Measurements from ENCODE around the gene AHNAK. TPM values are rescaled to one million over a fixed set of nuclear protein-coding genes. Genes with fewer than 3 reads are reported as not detected.
A peak's percentile ranks its signal among the peaks of the same experiment; 100 is the strongest.

The AHNAK gene
- total RNA-seq, 3 donors from 2014 or later (not counting 1 experiment from before 2014, with no cell fraction given) = 623 to 740 (median 677) TPM

DNA sequence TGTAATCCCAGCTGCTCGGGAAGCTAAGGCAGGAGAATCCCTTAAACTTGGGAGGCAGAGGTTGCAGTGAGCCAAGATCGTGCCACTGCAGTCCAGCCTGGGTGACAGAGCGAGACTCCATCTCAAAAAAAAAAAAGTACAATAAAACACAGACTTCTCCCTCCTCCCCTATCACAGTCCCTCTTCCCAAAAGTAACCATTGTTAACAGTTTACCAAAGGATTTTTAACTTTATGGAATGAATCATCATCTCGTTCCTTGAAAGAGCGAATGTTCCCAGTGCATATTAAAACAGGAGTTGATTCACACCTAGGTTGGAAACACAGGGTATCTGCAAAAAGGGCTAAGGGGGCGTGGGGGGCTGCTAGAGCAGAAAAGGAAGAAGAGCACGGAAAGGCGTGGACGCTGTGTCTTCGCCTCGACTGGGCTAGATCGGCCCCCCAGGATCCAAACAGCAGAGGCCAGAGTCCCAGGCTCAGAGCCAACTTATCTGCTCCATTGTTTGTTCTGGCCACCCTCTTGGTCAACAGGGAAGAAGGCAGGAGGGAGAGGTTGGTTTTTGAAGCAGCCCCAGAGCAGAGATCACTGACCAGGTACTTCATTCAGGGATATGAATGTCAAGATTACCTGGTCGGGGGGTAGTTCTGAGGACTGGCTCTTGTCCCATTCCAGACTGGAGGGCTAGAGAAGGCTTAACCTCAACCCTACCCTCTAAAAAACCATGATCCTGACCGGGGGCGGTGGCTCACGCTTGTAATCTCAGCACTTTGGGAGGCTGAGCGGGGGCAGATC, 2.1 kb upstream of the AHNAK start:
- H3K4me3 Mint-ChIP-seq = peak overlapping the region; percentile 17
- Histone ChIP-seq H3K9me3 (ENCODE audit: control insufficient read depth, insufficient read depth, low read length) (no peaks in the 10 kb centered on the region), H3K4me3 (ENCODE audit: low read length) (no peak overlapping the region), H3K36me3 (ENCODE audit: control insufficient read depth, insufficient read depth, low read length) (no peaks in the 10 kb centered on the region), H3K4me1 (ENCODE audit: control insufficient read depth, insufficient read depth, low read length) (peaks cover 60% of the 10 kb centered on the region), H3K27me3 (ENCODE audit: control insufficient read depth, insufficient read depth, low read length) (no peaks in the 10 kb centered on the region), H3K27ac (ENCODE audit: low read length) (no peak overlapping the region)
- no peaks in the 10 kb centered on the region for H3K9me3 Mint-ChIP-seq
- DNase-seq (no peak), ATAC-seq (no peak)
- TF ChIP-seq, protein P1, sequence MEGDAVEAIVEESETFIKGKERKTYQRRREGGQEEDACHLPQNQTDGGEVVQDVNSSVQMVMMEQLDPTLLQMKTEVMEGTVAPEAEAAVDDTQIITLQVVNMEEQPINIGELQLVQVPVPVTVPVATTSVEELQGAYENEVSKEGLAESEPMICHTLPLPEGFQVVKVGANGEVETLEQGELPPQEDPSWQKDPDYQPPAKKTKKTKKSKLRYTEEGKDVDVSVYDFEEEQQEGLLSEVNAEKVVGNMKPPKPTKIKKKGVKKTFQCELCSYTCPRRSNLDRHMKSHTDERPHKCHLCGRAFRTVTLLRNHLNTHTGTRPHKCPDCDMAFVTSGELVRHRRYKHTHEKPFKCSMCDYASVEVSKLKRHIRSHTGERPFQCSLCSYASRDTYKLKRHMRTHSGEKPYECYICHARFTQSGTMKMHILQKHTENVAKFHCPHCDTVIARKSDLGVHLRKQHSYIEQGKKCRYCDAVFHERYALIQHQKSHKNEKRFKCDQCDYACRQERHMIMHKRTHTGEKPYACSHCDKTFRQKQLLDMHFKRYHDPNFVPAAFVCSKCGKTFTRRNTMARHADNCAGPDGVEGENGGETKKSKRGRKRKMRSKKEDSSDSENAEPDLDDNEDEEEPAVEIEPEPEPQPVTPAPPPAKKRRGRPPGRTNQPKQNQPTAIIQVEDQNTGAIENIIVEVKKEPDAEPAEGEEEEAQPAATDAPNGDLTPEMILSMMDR (IDR thresholded peaks at IDR 0.05) = no peak
- intact Hi-C loops (cut with micrococcal nuclease) = no loop called here
- H3K27ac Mint-ChIP-seq = peak overlapping the region in 1 of 2 donors; percentile 94
- H3K36me3 Mint-ChIP-seq = no peaks in the 10 kb centered on the region
- peaks cover 61 to 64% of the 10 kb centered on the region in 2 donors for H3K4me1 Mint-ChIP-seq
- WGBS (ENCODE audit: insufficient coverage) = 94% methylated on average over 17 of the region's 17 CpGs
- H3K27me3 Mint-ChIP-seq (ENCODE audit: low read depth in 2 of 2) = no peaks in the 10 kb centered on the region

DNA sequence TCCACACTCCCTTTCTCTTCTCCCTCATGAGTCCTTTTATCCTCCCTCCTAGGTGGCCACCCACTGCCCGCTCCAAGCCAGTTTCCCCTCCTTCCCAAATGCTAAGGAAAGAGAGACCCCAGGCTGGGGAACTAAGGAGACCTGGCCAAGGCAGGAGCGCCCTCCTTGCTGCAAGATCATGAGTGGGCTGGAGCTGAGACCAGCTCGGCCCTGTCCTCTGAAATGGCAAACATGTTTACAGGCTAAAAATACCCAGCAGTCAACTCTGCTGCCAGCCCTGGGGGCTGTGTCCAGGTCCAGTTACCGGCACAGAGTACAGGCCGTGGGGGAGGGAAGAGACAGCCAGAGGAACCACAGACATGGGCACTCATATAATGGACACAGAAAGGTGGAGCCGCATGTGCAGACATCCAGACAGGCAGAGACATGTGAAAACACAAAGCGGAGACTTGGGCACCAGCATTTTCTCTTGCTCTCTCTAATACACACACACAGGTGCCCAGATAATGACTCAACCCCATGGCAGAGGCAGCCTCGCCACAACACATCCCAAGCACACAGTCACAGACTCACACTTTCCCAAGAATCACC, 1.2 kb upstream of the AHNAK start:
- H3K27me3 ChIP-seq (ENCODE audit: control insufficient read depth, insufficient read depth, low read length) = no peaks in the 10 kb centered on the region
- Mint-ChIP-seq H3K9me3 (no peaks in the 10 kb centered on the region), H3K36me3 (no peaks in the 10 kb centered on the region), H3K4me1 (peaks cover 61 to 64% of the 10 kb centered on the region in 2 donors), H3K4me3 (peak overlapping the region; percentile 76), H3K27me3 (ENCODE audit: low read depth in 2 of 2) (no peaks in the 10 kb centered on the region), H3K27ac (peak overlapping the region; percentile 92 to 94)
- no peak overlapping the region for H3K4me3 ChIP-seq (ENCODE audit: low read length)
- WGBS (ENCODE audit: insufficient coverage) = 94% methylated on average over 8 of the region's 8 CpGs
- TF ChIP-seq, protein P1 (IDR thresholded peaks at IDR 0.05) = no peak
- intact Hi-C loops (cut with micrococcal nuclease) = no loop called here
- ATAC-seq (no peak), DNase-seq (peak in 1 of 2 donors; percentile 19)
- peaks cover 60% of the 10 kb centered on the region for H3K4me1 ChIP-seq (ENCODE audit: control insufficient read depth, insufficient read depth, low read length)
- H3K9me3 ChIP-seq (ENCODE audit: control insufficient read depth, insufficient read depth, low read length) = no peaks in the 10 kb centered on the region
- H3K27ac ChIP-seq (ENCODE audit: low read length) = no peak overlapping the region
- H3K36me3 ChIP-seq (ENCODE audit: control insufficient read depth, insufficient read depth, low read length) = no peaks in the 10 kb centered on the region

DNA sequence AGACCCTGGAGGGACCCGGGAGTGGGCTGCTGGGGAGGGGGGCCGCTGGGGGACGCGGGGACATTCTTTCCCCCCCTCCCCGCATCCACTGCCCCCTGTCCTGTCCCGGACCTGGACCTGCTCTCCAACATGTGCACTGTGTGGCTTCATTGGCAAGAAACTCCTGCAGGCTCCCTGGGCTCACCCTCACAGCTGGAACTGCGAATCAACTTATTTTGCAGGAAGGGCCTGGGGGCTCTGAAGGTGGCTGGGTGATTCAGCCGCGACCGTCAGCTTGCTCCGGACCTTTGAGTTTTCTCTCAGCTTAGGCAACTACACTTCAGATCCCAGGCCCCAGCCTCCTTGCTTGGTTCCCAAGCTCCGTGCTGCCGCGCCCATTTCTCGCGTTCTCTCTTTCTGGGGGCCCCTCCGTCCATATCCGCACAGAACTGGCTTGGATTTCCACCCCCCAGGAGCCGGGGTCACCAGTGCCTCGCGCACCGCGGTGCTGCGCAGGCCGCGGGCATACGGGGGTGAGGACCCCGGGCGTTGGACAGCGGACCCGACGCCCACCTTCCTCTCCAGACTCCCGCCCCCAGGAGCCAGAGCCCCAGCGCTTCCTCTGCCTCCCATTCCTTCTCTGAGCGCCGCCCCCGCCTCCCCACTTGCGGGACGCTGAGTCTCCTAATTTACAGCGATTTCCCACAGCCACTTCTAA, 471 bp upstream of the AHNAK start:
- Mint-ChIP-seq H3K4me1 (peaks cover 61 to 64% of the 10 kb centered on the region in 2 donors), H3K4me3 (peak overlapping the region; percentile 76), H3K27me3 (ENCODE audit: low read depth in 2 of 2) (no peaks in the 10 kb centered on the region), H3K36me3 (no peaks in the 10 kb centered on the region), H3K9me3 (no peaks in the 10 kb centered on the region), H3K27ac (peak overlapping the region; percentile 92 to 94)
- 29% methylated on average over 40 of the region's 40 CpGs for WGBS (ENCODE audit: insufficient coverage)
- TF ChIP-seq, protein P1 (IDR thresholded peaks at IDR 0.05) = no peak
- intact Hi-C loops (cut with micrococcal nuclease) = no loop called here
- peak overlapping the region; percentile 45 for H3K4me3 ChIP-seq (ENCODE audit: low read length)
- DNase-seq (no peak), ATAC-seq (peak in 1 of 3 donors; percentile 1)
- H3K9me3 ChIP-seq (ENCODE audit: control insufficient read depth, insufficient read depth, low read length) = no peaks in the 10 kb centered on the region
- H3K4me1 ChIP-seq (ENCODE audit: control insufficient read depth, insufficient read depth, low read length) = peaks cover 60% of the 10 kb centered on the region
- H3K27me3 ChIP-seq (ENCODE audit: control insufficient read depth, insufficient read depth, low read length) = no peaks in the 10 kb centered on the region
- H3K36me3 ChIP-seq (ENCODE audit: control insufficient read depth, insufficient read depth, low read length) = no peaks in the 10 kb centered on the region
- peak overlapping the region; percentile 77 for H3K27ac ChIP-seq (ENCODE audit: low read length)
